H9 (cell line): ENCODE results near the gene EFNA5. TPM values are rescaled to one million over a fixed set of nuclear protein-coding genes. Genes with fewer than 3 reads are reported as not detected.

ENCODE experiments used
- DNase-seq: peaks from one replicate; pipeline ENCODE4 v3.0.0-alpha.2; 2017
- H2AFZ ChIP-seq: one replicate; pipeline ENCODE4 v1.6.1; 2013; ENCODE audit warnings: mild to moderate bottlenecking, low read length, control low read depth, moderate library complexity
- H2AK5ac ChIP-seq: 2 replicates; pipeline ENCODE4 v1.6.1; 2013; ENCODE audit warnings: low read length, control low read depth, mixed read lengths; ENCODE audit not compliant: insufficient read length
- H2BK120ac ChIP-seq: one replicate; pipeline ENCODE4 v1.6.1; 2013; ENCODE audit warnings: low read depth, mild to moderate bottlenecking, low read length, control low read depth, inconsistent platforms; ENCODE audit not compliant: poor library complexity, severe bottlenecking
- H2BK12ac ChIP-seq: 2 replicates; pipeline ENCODE4 v1.6.1; 2013; ENCODE audit warnings: low read length, control low read depth, mixed read lengths, low read depth; ENCODE audit not compliant: insufficient read length
- H2BK15ac ChIP-seq: 2 replicates; pipeline ENCODE4 v1.6.1; 2013; ENCODE audit warnings: low read depth, low read length, control low read depth
- H2BK20ac ChIP-seq: one replicate; pipeline ENCODE4 v1.6.1; 2013; ENCODE audit warnings: low read depth, mild to moderate bottlenecking, low read length, control low read depth, inconsistent platforms; ENCODE audit not compliant: poor library complexity, severe bottlenecking
- H2BK5ac ChIP-seq: 2 replicates; pipeline ENCODE4 v1.6.1; 2013; ENCODE audit warnings: low read length, control low read depth, mixed read lengths; ENCODE audit not compliant: insufficient read length
- H3K14ac ChIP-seq: 2 replicates; pipeline ENCODE4 v1.6.1; 2013; ENCODE audit warnings: low read length, control low read depth; ENCODE audit not compliant: insufficient read depth
- H3K18ac ChIP-seq: 2 replicates; pipeline ENCODE4 v1.6.1; 2013; ENCODE audit warnings: low read depth, mild to moderate bottlenecking, mixed read lengths, low read length, control low read depth; ENCODE audit not compliant: insufficient read length
- H3K23ac ChIP-seq: 2 replicates; pipeline ENCODE4 v1.6.1; 2013; ENCODE audit warnings: low read length, control low read depth, mixed read lengths, low read depth; ENCODE audit not compliant: insufficient read length
- H3K23me2 ChIP-seq: 2 replicates; pipeline ENCODE4 v1.6.1; 2013; ENCODE audit warnings: low read depth, mild to moderate bottlenecking, mixed read lengths, low read length, control low read depth; ENCODE audit not compliant: insufficient read length, poor library complexity, severe bottlenecking
- H3K27ac ChIP-seq: 2 replicates; pipeline ENCODE4 v1.5.1; 2013; ENCODE audit warnings: low read length, control low read depth, mixed read lengths, low read depth; ENCODE audit not compliant: insufficient read length
- H3K27me3 ChIP-seq: 2 replicates; pipeline ENCODE4 v1.6.1; 2013; ENCODE audit warnings: low read length, control low read depth, inconsistent platforms; ENCODE audit not compliant: insufficient read depth
- H3K4ac ChIP-seq: 2 replicates; pipeline ENCODE4 v1.6.1; 2013; ENCODE audit warnings: low read depth, mild to moderate bottlenecking, control low read depth, inconsistent platforms, low read length, moderate library complexity
- H3K4me1 ChIP-seq: 2 replicates; pipeline ENCODE4 v1.6.1; 2013; ENCODE audit warnings: low read length, control low read depth, inconsistent platforms; ENCODE audit not compliant: insufficient read depth
- H3K4me2 ChIP-seq: 2 replicates; pipeline ENCODE4 v1.6.1; 2013; ENCODE audit warnings: low read length, control low read depth, mixed read lengths; ENCODE audit not compliant: insufficient read length, insufficient read depth
- H3K56ac ChIP-seq: 2 replicates; pipeline ENCODE4 v1.6.1; 2013; ENCODE audit warnings: low read depth, mild to moderate bottlenecking, mixed read lengths, low read length, control low read depth; ENCODE audit not compliant: insufficient read length
- H3K79me1 ChIP-seq: 2 replicates; pipeline ENCODE4 v1.6.1; 2013; ENCODE audit warnings: low read depth, mild to moderate bottlenecking, moderate library complexity, low read length, control low read depth, inconsistent platforms; ENCODE audit not compliant: insufficient read depth, poor library complexity, severe bottlenecking
- H3K79me2 ChIP-seq: 2 replicates; pipeline ENCODE4 v1.6.1; 2013; ENCODE audit warnings: low read length, control low read depth, inconsistent platforms; ENCODE audit not compliant: insufficient read depth
- H3K9ac ChIP-seq: 2 replicates; pipeline ENCODE4 v1.6.1; 2013; ENCODE audit warnings: low read length, control low read depth, mixed read lengths; ENCODE audit not compliant: insufficient read length; ENCODE audit errors: extremely low read depth
- H3K9me3 ChIP-seq: one replicate; pipeline ENCODE4 v1.6.1; 2013; ENCODE audit warnings: low read depth, low read length, inconsistent platforms; ENCODE audit not compliant: control insufficient read depth
- H3T11ph ChIP-seq: one replicate; pipeline ENCODE4 v1.6.1; 2013; ENCODE audit warnings: mild to moderate bottlenecking, low read length, control low read depth, inconsistent platforms
- H4K20me1 ChIP-seq: one replicate; pipeline ENCODE4 v1.6.1; 2013; ENCODE audit not compliant: control insufficient read depth, insufficient read length, insufficient read depth
- H4K5ac ChIP-seq: 2 replicates; pipeline ENCODE4 v1.6.1; 2013; ENCODE audit warnings: low read depth, mild to moderate bottlenecking, mixed read lengths, low read length, control low read depth; ENCODE audit not compliant: insufficient read length
- H4K8ac ChIP-seq: replicated peaks from 2 replicates; pipeline ENCODE4 v1.6.1; 2013; ENCODE audit warnings: low read length, control low read depth, mixed read lengths, low read depth; ENCODE audit not compliant: insufficient read length
- H4K91ac ChIP-seq: 2 replicates; pipeline ENCODE4 v1.6.1; 2013; ENCODE audit warnings: low read depth, mild to moderate bottlenecking, moderate library complexity, mixed read lengths, low read length, control low read depth; ENCODE audit not compliant: insufficient read length
- H3K27ac Mint-ChIP-seq, 3 experiments: 2 replicates in 2 of 3; 3 replicates in 1 of 3; pipeline ENCODE4 v1.8.0; 2020 to 2021; ENCODE audit warnings: mixed read lengths in 3 of 3, mild to moderate bottlenecking in 1 of 3, moderate library complexity in 1 of 3
- H3K27me3 Mint-ChIP-seq: 2 replicates; pipeline ENCODE4 v1.8.0; 2021; ENCODE audit warnings: low read depth, mild to moderate bottlenecking, moderate library complexity, mixed read lengths
- H3K36me3 Mint-ChIP-seq, 3 experiments: 2 replicates in 2 of 3; 3 replicates in 1 of 3; pipeline ENCODE4 v1.8.0; 2020 to 2021; ENCODE audit warnings: low read depth in 3 of 3, mixed read lengths in 3 of 3; ENCODE audit not compliant: insufficient read depth in 1 of 3
- H3K4me1 Mint-ChIP-seq, 2 experiments: 2 replicates each; pipeline ENCODE4 v1.8.0; 2020; ENCODE audit warnings: mixed read lengths in 2 of 2
- H3K4me3 Mint-ChIP-seq, 2 experiments: 2 replicates in 1 of 2; 3 replicates in 1 of 2; pipeline ENCODE4 v1.8.0; 2020 to 2021; ENCODE audit warnings: mild to moderate bottlenecking in 2 of 2, mixed read lengths in 2 of 2, moderate library complexity in 1 of 2
- H3K9me3 Mint-ChIP-seq, 2 experiments: 2 replicates in 1 of 2; 3 replicates in 1 of 2; pipeline ENCODE4 v1.8.0; 2020; ENCODE audit warnings: mild to moderate bottlenecking in 2 of 2, mixed read lengths in 2 of 2, moderate library complexity in 1 of 2
- WGBS: extraction: QIAGEN DNeasy Blood & Tissue Kit; methylation state at CpG from one replicate; pipeline ENCODE4 v1.1.7; 2013; ENCODE audit warnings: missing lambda C conversion rate, low lambda C conversion rate, mixed read lengths; ENCODE audit not compliant: insufficient read length; ENCODE audit errors: extremely low coverage; 5-methylcytosine and 5-hydroxymethylcytosine counted together
- total RNA-seq: library from RNA; stranded (reverse); gene quantifications from 2 replicates; pipeline ENCODE4 v1.2.1, GENCODE V29; 2021
- TF ChIP-seq, protein P1 (sequence below): fragments of 200-600 bp; sonication (generic); conservative IDR thresholded peaks from 3 replicates; pipeline ENCODE4 v1.8.0; 2021; ENCODE audit warnings: antibody characterized with exemption, mild to moderate bottlenecking

The EFNA5 gene
- total RNA-seq, 1 experiment from 2014 or later: 20.4 TPM

DNA sequence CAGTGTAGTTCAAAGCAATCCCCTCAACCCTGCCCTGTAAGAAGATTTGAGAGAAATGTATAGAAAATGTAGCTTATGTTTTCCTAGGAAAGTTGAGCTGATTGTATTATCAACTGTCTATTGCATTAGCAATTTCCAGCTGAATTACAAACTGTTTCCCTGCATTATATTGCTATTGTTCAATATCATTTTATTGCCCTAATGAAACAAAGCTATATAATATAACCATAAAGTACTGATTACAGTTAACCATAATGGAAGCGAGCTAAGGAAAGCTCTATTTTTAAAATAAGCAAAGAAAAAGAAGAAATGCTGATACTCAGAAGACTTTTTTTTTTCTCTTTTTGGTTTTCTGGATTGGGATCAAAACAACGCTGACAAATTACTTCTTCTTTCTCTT, 228.3 kb downstream of the EFNA5 start:
- peaks cover 4 to 5% of the 10 kb centered on the region in 2 experiments; a peak in 2 of 5 replicates for H3K9me3 Mint-ChIP-seq

More for the DNA sequence above, 228.3 kb downstream of the EFNA5 start:
- Histone ChIP-seq H3K27me3 (no peaks in the 10 kb centered on the region), H4K5ac (no peak overlapping the region), H2BK12ac (no peak overlapping the region), H2BK15ac (no peak overlapping the region), H2BK20ac (no peak overlapping the region), H3K56ac (no peak overlapping the region), H3T11ph (no peak overlapping the region), H3K9me3 (no peaks in the 10 kb centered on the region), H3K79me1 (no peaks in the 10 kb centered on the region), H2BK120ac (no peak overlapping the region), H3K79me2 (no peaks in the 10 kb centered on the region), H3K27ac (no peak overlapping the region), H2BK5ac (no peak overlapping the region), H2AFZ (no peak overlapping the region), H3K4ac (no peak overlapping the region), H3K18ac (no peak overlapping the region), H2AK5ac (no peak overlapping the region), H3K4me2 (no peak overlapping the region), H3K23ac (no peak overlapping the region), H4K20me1 (no peaks in the 10 kb centered on the region), H4K8ac (no peak overlapping the region), H3K9ac (no peak overlapping the region), H3K4me1 (no peaks in the 10 kb centered on the region), H3K14ac (no peak overlapping the region), H4K91ac (no peak overlapping the region), H3K23me2 (no peaks in the 10 kb centered on the region)
- Mint-ChIP-seq H3K4me1 (peaks cover 9 to 12% of the 10 kb centered on the region in 2 experiments), H3K27me3 (no peaks in the 10 kb centered on the region), H3K4me3 (no peak overlapping the region), H3K27ac (no peak overlapping the region), H3K36me3 (peaks cover 3 to 9% (median 5%) of the 10 kb centered on the region in 3 experiments; a peak in 5 of 7 replicates)
- DNase-seq: no peak
- TF ChIP-seq, protein P1, sequence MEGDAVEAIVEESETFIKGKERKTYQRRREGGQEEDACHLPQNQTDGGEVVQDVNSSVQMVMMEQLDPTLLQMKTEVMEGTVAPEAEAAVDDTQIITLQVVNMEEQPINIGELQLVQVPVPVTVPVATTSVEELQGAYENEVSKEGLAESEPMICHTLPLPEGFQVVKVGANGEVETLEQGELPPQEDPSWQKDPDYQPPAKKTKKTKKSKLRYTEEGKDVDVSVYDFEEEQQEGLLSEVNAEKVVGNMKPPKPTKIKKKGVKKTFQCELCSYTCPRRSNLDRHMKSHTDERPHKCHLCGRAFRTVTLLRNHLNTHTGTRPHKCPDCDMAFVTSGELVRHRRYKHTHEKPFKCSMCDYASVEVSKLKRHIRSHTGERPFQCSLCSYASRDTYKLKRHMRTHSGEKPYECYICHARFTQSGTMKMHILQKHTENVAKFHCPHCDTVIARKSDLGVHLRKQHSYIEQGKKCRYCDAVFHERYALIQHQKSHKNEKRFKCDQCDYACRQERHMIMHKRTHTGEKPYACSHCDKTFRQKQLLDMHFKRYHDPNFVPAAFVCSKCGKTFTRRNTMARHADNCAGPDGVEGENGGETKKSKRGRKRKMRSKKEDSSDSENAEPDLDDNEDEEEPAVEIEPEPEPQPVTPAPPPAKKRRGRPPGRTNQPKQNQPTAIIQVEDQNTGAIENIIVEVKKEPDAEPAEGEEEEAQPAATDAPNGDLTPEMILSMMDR: no peak
- WGBS: no CpG with 5 or more reads among the region's 2 CpGs
